ENCODE measurements around the gene E4F1. TPM values are rescaled to one million over a fixed set of nuclear protein-coding genes. Genes with fewer than 3 reads are reported as not detected.

The E4F1 gene
- total and polyA plus RNA-seq, 2 donors (not counting 3 experiments of a cell fraction or from before 2014, with no cell fraction given), result 28.6 to 32.7 TPM

GRCh38 chr16:2190002-2190658 lies 33.3 kb upstream of the E4F1 start:
- Histone ChIP-seq H3K9me1 (replicated peaks; ENCODE audit: control insufficient read depth, extremely low read depth, insufficient read depth, low read length) (no peaks in the 10 kb centered on the region), H3K4me3 (replicated peaks in 1 of 3; ENCODE audit: insufficient read depth in 1 of 3, low read depth in 1 of 3, low read length in 3 of 3) (no peak overlapping the region), H3K27ac (ENCODE audit: insufficient read depth, low read depth, low read length) (no peak overlapping the region), H3K79me2 (ENCODE audit: control insufficient read depth, insufficient read depth, low read length) (no peaks in the 10 kb centered on the region), H3K9ac (replicated peaks; ENCODE audit: extremely low read depth, insufficient read depth, low read length) (no peak overlapping the region), H3K4me2 (ENCODE audit: insufficient read depth, low read length) (no peak overlapping the region), H4K20me1 (replicated peaks; ENCODE audit: control insufficient read depth, extremely low read depth, insufficient read depth, low read length) (no peaks in the 10 kb centered on the region), H3K27me3 (ENCODE audit: control insufficient read depth in 2 of 2, insufficient read depth in 2 of 2, low read length in 2 of 2) (peaks cover 5 to 7% of the 10 kb centered on the region in 2 experiments), H3K9me3 (replicated peaks; ENCODE audit: control insufficient read depth, insufficient read depth, low read length) (no peaks in the 10 kb centered on the region), H3K36me3 (ENCODE audit: control insufficient read depth in 2 of 2, extremely low read depth in 1 of 2, insufficient read depth in 2 of 2, low read length in 2 of 2) (no peaks in the 10 kb centered on the region), H3K4me1 (ENCODE audit: control insufficient read depth, extremely low read depth, insufficient read depth, low read length) (no peaks in the 10 kb centered on the region), H2AFZ (ENCODE audit: low read depth, low read length) (no peak overlapping the region)
- no peak for DNase-seq (ENCODE audit: low read depth, low spot score)
- BruUV-seq (replicated peaks), result no TSS peak
- TF ChIP-seq MAX (IDR thresholded peaks at IDR 0.05; ENCODE audit: insufficient read depth, insufficient read length), result no peak
- no peak for TF ChIP-seq EZH2 (IDR thresholded peaks at IDR 0.05; ENCODE audit: borderline replicate concordance, low read depth, low read length, severe bottlenecking)
- no peak for TF ChIP-seq GATA2 (IDR thresholded peaks at IDR 0.05; ENCODE audit: insufficient read depth, insufficient read length, low read depth, low read length)
- TF ChIP-seq POLR2AphosphoS5 (IDR thresholded peaks at IDR 0.05; ENCODE audit: insufficient read depth, low read depth, low read length), result no peak
- TF ChIP-seq MYC (IDR thresholded peaks at IDR 0.05; ENCODE audit: low read depth, low read length), result no peak
- no peak for TF ChIP-seq POLR2A (IDR thresholded peaks at IDR 0.05; ENCODE audit: low read depth, low read length)
- no peak for FAIRE-seq
- ChIA-PET POLR2A (no interaction called here), CTCF (no interaction called here)
- dilution Hi-C loops (cut with MboI; ENCODE audit: extremely low pct_ligation_motif_present, low sequenced_read_pairs), result no loop called here
- intact Hi-C loops (cut with micrococcal nuclease), result no loop called here

GRCh38 chr16:2190659-2191445 lies 32.5 kb upstream of the E4F1 start:
- Histone ChIP-seq H3K27me3 (ENCODE audit: control insufficient read depth in 2 of 2, insufficient read depth in 2 of 2, low read length in 2 of 2) (peaks cover 10 to 13% of the 10 kb centered on the region in 2 experiments), H3K9me3 (replicated peaks; ENCODE audit: control insufficient read depth, insufficient read depth, low read length) (no peaks in the 10 kb centered on the region), H4K20me1 (replicated peaks; ENCODE audit: control insufficient read depth, extremely low read depth, insufficient read depth, low read length) (no peaks in the 10 kb centered on the region), H3K36me3 (ENCODE audit: control insufficient read depth in 2 of 2, extremely low read depth in 1 of 2, insufficient read depth in 2 of 2, low read length in 2 of 2) (no peaks in the 10 kb centered on the region), H3K79me2 (ENCODE audit: control insufficient read depth, insufficient read depth, low read length) (no peaks in the 10 kb centered on the region), H3K4me3 (replicated peaks in 1 of 3; ENCODE audit: insufficient read depth in 1 of 3, low read depth in 1 of 3, low read length in 3 of 3) (no peak overlapping the region), H3K27ac (ENCODE audit: insufficient read depth, low read depth, low read length) (no peak overlapping the region), H3K4me1 (ENCODE audit: control insufficient read depth, extremely low read depth, insufficient read depth, low read length) (no peaks in the 10 kb centered on the region), H3K9ac (replicated peaks; ENCODE audit: extremely low read depth, insufficient read depth, low read length) (no peak overlapping the region), H3K9me1 (replicated peaks; ENCODE audit: control insufficient read depth, extremely low read depth, insufficient read depth, low read length) (no peaks in the 10 kb centered on the region), H3K4me2 (ENCODE audit: insufficient read depth, low read length) (no peak overlapping the region), H2AFZ (ENCODE audit: low read depth, low read length) (no peak overlapping the region)
- dilution Hi-C loops (cut with MboI; ENCODE audit: extremely low pct_ligation_motif_present, low sequenced_read_pairs) (no loop called here), intact Hi-C loops (cut with micrococcal nuclease) (no loop called here)
- TF ChIP-seq GATA2 (IDR thresholded peaks at IDR 0.05; ENCODE audit: insufficient read depth, insufficient read length, low read depth, low read length), result no peak
- TF ChIP-seq POLR2AphosphoS5 (IDR thresholded peaks at IDR 0.05; ENCODE audit: insufficient read depth, low read depth, low read length), result no peak
- no peak for TF ChIP-seq MAX (IDR thresholded peaks at IDR 0.05; ENCODE audit: insufficient read depth, insufficient read length)
- TF ChIP-seq POLR2A (IDR thresholded peaks at IDR 0.05; ENCODE audit: low read depth, low read length), result no peak
- TF ChIP-seq FOS (IDR thresholded peaks at IDR 0.05; ENCODE audit: borderline replicate concordance, insufficient read depth, low read length), result no peak
- TF ChIP-seq MYC (IDR thresholded peaks at IDR 0.05; ENCODE audit: low read depth, low read length), result no peak
- TF ChIP-seq CTCF (IDR thresholded peaks at IDR 0.05; ENCODE audit: extremely low read depth in 1 of 2, insufficient read depth in 1 of 2, low read depth in 1 of 2, low read length in 2 of 2), result no peak
- no peak for TF ChIP-seq JUN (IDR thresholded peaks at IDR 0.05; ENCODE audit: borderline replicate concordance, insufficient read depth, insufficient read length, low read depth)
- TF ChIP-seq EZH2 (IDR thresholded peaks at IDR 0.05; ENCODE audit: borderline replicate concordance, low read depth, low read length, severe bottlenecking), result no peak
- CTCF ChIA-PET, result no interaction called here
- no TSS peak for BruUV-seq (replicated peaks)
- POLR2A ChIA-PET, result interaction anchor here (0.9 kb wide), 1 partner anchor 35 kb away, joined by 4 read pairs; the partner anchor contains the start of gene TRAF7
- no peak for FAIRE-seq
- no peak for DNase-seq (ENCODE audit: low read depth, low spot score)

Measured in endothelial cell of umbilical vein (primary cell).